Epidermal melanocyte (primary cell): Measurements from ENCODE around the gene RUFY4.
"Not testable (repeated sequence)": the region's sequence is repeated elsewhere in the genome, so short reads cannot be mapped to it uniquely, and the experiment has no call there.

Experiments used
- DNase-seq: peaks from one replicate; pipeline ENCODE4 v3.0.0; 2011; ENCODE audit warnings: low spot score; ENCODE audit not compliant: insufficient read length

The RUFY4 gene

GRCh38 chr2:218081695-218082094 is 12.6 kb downstream of the RUFY4 start:
- DNase-seq: peak; percentile 66

- DNase-seq: no peak
Measured at GRCh38 chr2:218082586-218083351, 13.7 kb downstream of the RUFY4 start.

- no peak for DNase-seq
Measured at GRCh38 chr2:218083352-218083676, 14.3 kb downstream of the RUFY4 start.

GRCh38 chr2:218086478-218086877 is 17.4 kb downstream of the RUFY4 start:
- DNase-seq: no peak

GRCh38 chr2:218089259-218089658 is 20.2 kb downstream of the RUFY4 start:
- DNase-seq: no peak

GRCh38 chr2:218091746-218092145 is 22.7 kb downstream of the RUFY4 start:
- no peak for DNase-seq

- no peak for DNase-seq
Measured at GRCh38 chr2:218093879-218094278, 24.8 kb downstream of the RUFY4 start.

GRCh38 chr2:218095853-218096252 is 26.8 kb downstream of the RUFY4 start:
- no peak for DNase-seq

- DNase-seq: no peak
Measured at GRCh38 chr2:218097975-218098374, 28.9 kb downstream of the RUFY4 start.

GRCh38 chr2:218108834-218109233 is 39.8 kb downstream of the RUFY4 start:
- DNase-seq: not testable (repeated sequence)

GRCh38 chr2:218121789-218122188 is 52.7 kb downstream of the RUFY4 start:
- not testable (repeated sequence) for DNase-seq

- not testable (repeated sequence) for DNase-seq
Measured at GRCh38 chr2:218122286-218122685, 53.2 kb downstream of the RUFY4 start.

GRCh38 chr2:218123986-218124385 is 54.9 kb downstream of the RUFY4 start:
- no peak for DNase-seq

GRCh38 chr2:218125095-218125494 is 56.0 kb downstream of the RUFY4 start:
- DNase-seq: no peak

- no peak for DNase-seq
Measured at GRCh38 chr2:218125626-218126080, 56.6 kb downstream of the RUFY4 start, which contains the start of gene CXCR2. Gene CXCR2, plus strand, starts transcription at chr2:218126028. Its CDS starts 8,774 bp downstream, at chr2:218134802.

GRCh38 chr2:218127929-218128455 is 58.9 kb downstream of the RUFY4 start:
- no peak for DNase-seq

- no peak for DNase-seq
Measured at GRCh38 chr2:218128781-218129457, 59.9 kb downstream of the RUFY4 start.

GRCh38 chr2:218129458-218130135 is 60.5 kb downstream of the RUFY4 start:
- DNase-seq: no peak

- no peak for DNase-seq
Measured at GRCh38 chr2:218130377-218130776, 61.3 kb downstream of the RUFY4 start.

- no peak for DNase-seq
Measured at GRCh38 chr2:218130822-218131221, 61.8 kb downstream of the RUFY4 start.

GRCh38 chr2:218137514-218137913 is 68.5 kb downstream of the RUFY4 start:
- DNase-seq: no peak

GRCh38 chr2:218138047-218138446 is 69.0 kb downstream of the RUFY4 start:
- no peak for DNase-seq
